Superior temporal gyrus (tissue), 1 donor: ENCODE measurements around the gene LRP1-AS.

Experiments used
- DNase-seq: peaks from one replicate; pipeline ENCODE4 v3.0.0-alpha.2; 2016; ENCODE audit errors: extremely low spot score

Gene LRP1-AS

GRCh38 chr12:57146961-57147944, at the start of gene LRP1-AS:
TSS of gene LRP1-AS (minus strand) at chr12:57147619.
- DNase-seq = no peak

DNA sequence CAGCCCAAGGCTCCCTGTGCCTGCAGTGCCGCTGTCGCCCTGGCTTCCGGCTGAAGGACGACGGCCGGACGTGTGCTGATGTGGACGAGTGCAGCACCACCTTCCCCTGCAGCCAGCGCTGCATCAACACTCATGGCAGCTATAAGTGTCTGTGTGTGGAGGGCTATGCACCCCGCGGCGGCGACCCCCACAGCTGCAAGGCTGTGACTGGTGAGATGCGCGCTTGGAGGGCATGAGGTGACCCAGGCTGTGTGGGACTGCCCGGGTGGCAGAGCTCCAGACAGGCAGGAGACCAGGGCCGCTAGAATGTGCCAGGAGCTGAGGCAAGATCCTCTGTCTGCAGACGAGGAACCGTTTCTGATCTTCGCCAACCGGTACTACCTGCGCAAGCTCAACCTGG, 49.5 kb upstream of the LRP1-AS start:
- no peak for DNase-seq

- DNase-seq = no peak
Measured at GRCh38 chr12:57196439-57196838, 49.0 kb upstream of the LRP1-AS start.

GRCh38 chr12:57195611-57196371, 48.4 kb upstream of the LRP1-AS start:
- no peak for DNase-seq

DNA sequence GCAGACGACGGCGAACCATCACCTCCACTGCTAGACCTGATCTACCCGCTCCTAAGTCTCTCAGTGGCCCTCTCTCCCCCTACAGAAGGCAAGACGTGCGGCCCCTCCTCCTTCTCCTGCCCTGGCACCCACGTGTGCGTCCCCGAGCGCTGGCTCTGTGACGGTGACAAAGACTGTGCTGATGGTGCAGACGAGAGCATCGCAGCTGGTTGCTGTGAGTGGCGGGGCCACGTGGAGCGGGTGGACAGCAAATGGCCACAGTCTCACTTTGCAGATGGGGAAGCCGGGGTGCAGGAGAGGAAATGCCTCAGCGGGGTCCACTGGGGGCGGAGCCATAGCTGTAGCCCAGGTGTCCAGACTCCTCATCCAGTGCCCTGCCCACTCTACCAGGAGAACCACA, 47.8 kb upstream of the LRP1-AS start:
- no peak for DNase-seq

DNA sequence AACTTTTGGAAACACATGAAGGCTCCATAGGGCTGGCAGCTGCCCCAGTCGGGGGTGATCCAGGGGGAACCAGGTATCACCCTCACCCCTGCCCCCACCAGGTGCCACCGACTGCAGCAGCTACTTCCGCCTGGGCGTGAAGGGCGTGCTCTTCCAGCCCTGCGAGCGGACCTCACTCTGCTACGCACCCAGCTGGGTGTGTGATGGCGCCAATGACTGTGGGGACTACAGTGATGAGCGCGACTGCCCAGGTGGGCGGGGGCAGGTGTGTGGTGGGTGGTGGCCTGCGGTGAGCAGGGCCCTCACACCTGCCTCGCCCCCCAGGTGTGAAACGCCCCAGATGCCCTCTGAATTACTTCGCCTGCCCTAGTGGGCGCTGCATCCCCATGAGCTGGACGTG, 46.8 kb upstream of the LRP1-AS start:
- no peak for DNase-seq

- no peak for DNase-seq
Measured at GRCh38 chr12:57193706-57194245, 46.4 kb upstream of the LRP1-AS start.

DNA sequence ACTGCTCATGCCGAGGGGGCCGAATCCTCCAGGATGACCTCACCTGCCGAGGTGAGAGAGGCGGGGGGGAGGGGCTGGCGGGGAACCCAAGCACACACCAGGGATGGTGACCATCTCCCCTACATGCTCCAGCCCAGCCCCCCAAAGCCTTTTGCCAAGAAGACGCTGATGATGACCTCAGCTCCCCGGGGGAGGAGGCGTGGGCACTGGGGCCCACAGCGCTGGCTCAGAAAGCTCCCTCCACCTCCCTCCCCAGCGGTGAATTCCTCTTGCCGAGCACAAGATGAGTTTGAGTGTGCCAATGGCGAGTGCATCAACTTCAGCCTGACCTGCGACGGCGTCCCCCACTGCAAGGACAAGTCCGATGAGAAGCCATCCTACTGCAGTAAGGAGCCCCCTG, 45.5 kb upstream of the LRP1-AS start:
- no peak for DNase-seq

GRCh38 chr12:57191410-57191809, 44.0 kb upstream of the LRP1-AS start:
- no peak for DNase-seq

DNA sequence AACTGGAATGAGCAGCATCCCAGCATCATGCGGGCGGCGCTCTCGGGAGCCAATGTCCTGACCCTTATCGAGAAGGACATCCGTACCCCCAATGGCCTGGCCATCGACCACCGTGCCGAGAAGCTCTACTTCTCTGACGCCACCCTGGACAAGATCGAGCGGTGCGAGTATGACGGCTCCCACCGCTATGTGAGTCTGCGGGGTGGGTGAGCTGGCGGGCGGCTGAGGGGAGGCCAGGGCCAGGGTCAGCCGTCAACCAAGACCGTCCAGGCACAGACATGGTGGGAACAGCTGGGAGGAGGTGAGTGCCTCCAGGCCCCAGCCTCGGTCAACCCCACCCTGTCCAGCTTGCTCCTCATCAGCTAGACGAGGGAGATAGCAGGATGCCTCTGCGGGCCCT, 43.4 kb upstream of the LRP1-AS start:
- DNase-seq = no peak

DNA sequence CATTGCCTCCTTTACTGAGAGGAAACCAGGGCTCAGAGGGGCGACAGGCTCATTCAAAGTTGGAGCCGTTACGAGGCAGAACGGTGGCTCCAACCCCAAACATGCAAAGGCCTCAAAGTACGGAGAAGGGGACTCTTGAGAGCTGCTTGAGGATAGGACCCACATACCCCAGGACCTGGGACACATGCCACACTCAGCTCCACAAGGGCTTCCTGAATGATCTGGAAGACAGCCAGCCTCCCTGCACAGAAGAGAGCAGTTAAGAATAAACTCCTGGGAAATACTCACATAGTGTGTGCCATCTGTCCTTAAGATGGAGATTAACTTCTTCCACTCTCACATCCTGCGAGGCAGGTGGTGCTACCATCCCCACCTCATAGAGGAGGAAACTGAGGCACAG, 42.6 kb upstream of the LRP1-AS start:
- peak; percentile 69 for DNase-seq

DNA sequence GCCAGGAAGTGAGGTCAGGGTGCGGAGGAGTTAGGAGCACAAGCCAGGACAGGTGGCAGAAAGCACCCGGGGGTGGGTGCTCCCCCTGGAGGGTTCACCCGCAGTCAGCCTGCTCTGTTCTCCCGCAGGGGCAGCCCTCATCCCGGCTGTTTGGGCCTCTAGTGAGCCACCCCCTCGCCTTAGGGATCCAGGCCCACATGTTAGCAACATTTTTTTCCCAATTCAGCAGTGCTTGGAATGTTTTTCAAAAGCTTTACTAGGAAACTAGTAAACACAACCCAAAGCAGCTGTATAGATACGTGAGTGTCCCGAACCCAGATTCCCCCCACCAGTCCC, 40.6 kb upstream of the LRP1-AS start:
- DNase-seq = no peak

- no peak for DNase-seq
Measured at GRCh38 chr12:57187222-57188089, 40.0 kb upstream of the LRP1-AS start.

DNA sequence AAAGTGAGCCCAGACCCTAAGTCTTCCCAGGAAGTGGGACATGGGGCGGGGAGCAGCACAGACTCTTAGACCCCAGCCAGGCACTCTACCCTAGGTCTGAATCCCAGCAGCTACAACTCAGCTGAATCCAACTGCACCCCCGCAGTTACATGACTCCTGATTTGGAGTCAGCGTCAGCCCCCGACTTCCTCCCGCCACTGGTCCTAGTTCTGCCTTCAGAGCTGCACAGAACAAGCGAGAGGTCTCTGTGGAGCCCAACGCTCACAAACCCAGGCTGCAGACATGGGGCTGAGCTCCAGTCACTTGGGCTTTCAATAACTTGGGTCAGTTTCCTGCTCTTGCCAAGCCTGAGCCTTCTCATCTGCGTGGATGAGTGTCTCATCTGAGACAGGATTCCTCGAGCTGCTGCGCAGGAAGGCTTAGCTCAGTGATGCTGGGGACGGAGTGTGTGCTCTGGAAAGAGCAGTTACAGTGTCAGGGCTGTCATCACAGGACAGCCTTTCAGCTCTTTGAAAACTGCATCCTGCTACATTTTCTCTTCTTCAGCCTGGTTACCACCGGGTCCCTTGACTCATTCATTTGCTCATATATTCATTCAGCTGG, 38.6 kb upstream of the LRP1-AS start:
- no peak for DNase-seq

DNA sequence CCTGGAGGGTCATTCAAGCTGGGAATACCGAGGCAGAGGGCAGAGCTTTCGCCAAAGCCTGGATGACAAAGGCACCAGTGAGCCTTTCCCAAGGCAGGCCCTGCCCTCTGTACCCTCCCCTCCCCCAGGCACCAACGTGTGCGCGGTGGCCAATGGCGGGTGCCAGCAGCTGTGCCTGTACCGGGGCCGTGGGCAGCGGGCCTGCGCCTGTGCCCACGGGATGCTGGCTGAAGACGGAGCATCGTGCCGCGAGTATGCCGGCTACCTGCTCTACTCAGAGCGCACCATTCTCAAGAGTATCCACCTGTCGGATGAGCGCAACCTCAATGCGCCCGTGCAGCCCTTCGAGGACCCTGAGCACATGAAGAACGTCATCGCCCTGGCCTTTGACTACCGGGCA, 38.0 kb upstream of the LRP1-AS start:
- no peak for DNase-seq

GRCh38 chr12:57183939-57184725, 36.7 kb upstream of the LRP1-AS start:
- DNase-seq = no peak

GRCh38 chr12:57182918-57183575, 35.6 kb upstream of the LRP1-AS start:
- peak; percentile 79 for DNase-seq

DNA sequence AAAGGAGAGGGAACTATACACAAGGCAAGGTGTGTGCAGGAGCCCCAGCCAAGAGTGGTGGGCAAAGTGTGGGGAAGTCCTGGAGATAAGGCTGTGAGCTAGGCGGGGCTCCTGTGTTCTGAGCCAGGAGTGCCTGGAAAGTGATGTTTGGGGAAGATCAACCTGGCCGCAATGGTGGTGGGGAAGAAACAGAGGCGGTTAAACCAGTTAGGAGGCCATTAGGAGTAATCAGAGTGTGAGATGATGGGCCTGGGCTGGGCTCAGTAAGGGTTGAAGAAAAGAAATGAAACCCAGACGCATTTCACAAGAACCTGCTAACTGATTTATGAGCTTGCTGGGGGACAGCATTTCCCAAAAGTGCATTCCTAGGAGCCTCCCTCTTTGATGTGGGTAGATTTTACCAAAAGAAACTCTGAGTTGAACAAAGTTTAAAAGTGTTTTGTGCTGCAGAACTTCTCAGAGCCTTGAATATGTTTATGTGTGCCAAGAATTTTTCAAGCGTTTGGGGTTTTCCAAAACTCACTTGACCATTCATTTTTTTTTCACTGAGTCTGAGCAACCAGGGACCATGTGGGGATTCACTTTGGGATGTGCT, 34.2 kb upstream of the LRP1-AS start:
- no peak for DNase-seq

DNA sequence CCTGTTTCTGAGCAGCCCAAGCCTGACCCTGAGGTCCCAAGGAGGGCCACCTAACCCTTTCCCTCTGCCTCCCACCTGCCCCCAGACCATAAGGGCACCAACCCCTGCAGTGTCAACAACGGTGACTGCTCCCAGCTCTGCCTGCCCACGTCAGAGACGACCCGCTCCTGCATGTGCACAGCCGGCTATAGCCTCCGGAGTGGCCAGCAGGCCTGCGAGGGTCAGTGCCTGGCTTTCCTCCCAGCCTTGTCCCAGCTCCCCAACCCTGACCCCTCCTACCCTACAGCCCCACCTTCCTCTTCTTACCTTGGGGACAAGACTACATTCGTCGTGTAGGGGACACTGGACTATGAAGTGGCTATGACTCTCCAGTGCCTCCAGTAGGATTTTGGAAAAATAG, 33.7 kb upstream of the LRP1-AS start:
- no peak for DNase-seq
